ENCODE data around the gene HOXC5.

GRCh38 chr12:54055552-54055951 is 22.7 kb downstream of the HOXC5 start:
- TF ChIP-seq CTCF (IDR thresholded peaks at IDR 0.05) (no peak), POLR2A (IDR thresholded peaks at IDR 0.05) (no peak)

Data from testis (tissue), 2 donors.